Thymus (tissue), 11 donors: ENCODE results near the gene TBL1XR1. TPM values are rescaled to one million over a fixed set of nuclear protein-coding genes. Genes with fewer than 3 reads are reported as not detected.

Source experiments
- DNase-seq, 9 donors: peaks; one replicate each; pipeline ENCODE4 v3.0.0-alpha.2; 2013; ENCODE audit warnings: low spot score in 9 of 9, low read depth in 6 of 9, missing footprints in 1 of 9
- H3K27ac ChIP-seq, 2 donors: one replicate each; pipeline ENCODE4 v1.5.1; 2013; ENCODE audit warnings: control low read depth in 1 of 2, low read depth in 1 of 2, low read length in 1 of 2, mild to moderate bottlenecking in 1 of 2, moderate library complexity in 1 of 2
- H3K27me3 ChIP-seq, 2 donors: one replicate each; pipeline ENCODE4 v1.5.1; 2013; ENCODE audit warnings: low read length in 1 of 2; ENCODE audit not compliant: control insufficient read depth in 2 of 2, insufficient read depth in 1 of 2
- H3K36me3 ChIP-seq, 2 donors: one replicate each; pipeline ENCODE4 v1.5.1; 2013; ENCODE audit warnings: low read length in 1 of 2, mild to moderate bottlenecking in 1 of 2, moderate library complexity in 1 of 2; ENCODE audit not compliant: control insufficient read depth in 2 of 2, insufficient read depth in 2 of 2
- H3K4me1 ChIP-seq, 2 donors: one replicate each; pipeline ENCODE4 v1.5.1; 2013; ENCODE audit warnings: low read length in 2 of 2; ENCODE audit not compliant: control insufficient read depth in 2 of 2, insufficient read depth in 2 of 2
- H3K4me3 ChIP-seq, 2 donors: one replicate each; pipeline ENCODE4 v1.5.1; 2013; ENCODE audit warnings: low read length in 2 of 2, control low read depth in 1 of 2, mild to moderate bottlenecking in 1 of 2
- H3K9me3 ChIP-seq, 2 donors: one replicate each; pipeline ENCODE4 v1.5.1; 2013; ENCODE audit warnings: low read length in 1 of 2, mild to moderate bottlenecking in 1 of 2; ENCODE audit not compliant: control insufficient read depth in 2 of 2, insufficient read depth in 1 of 2
- WGBS: extraction: QIAGEN DNeasy Blood & Tissue Kit; methylation state at CpG from one replicate; pipeline ENCODE4 v1.1.7; 2013; 5-methylcytosine and 5-hydroxymethylcytosine counted together
- polyA plus RNA-seq: library from polyadenylated mRNA; stranded (reverse); fragments of 200-250 nt; gene quantifications from one replicate; pipeline ENCODE4 v1.2.3, GENCODE V29; 2013
- total RNA-seq: library from RNA; stranded (reverse); fragments of 120-200 nt; gene quantifications from one replicate; pipeline ENCODE4 v1.2.4, GENCODE V29; 2013
- donor health status: healthy.

Gene TBL1XR1
- total and polyA plus RNA-seq, 2 donors: 66.5 to 130 TPM

GRCh38 chr3:177085794-177086193 is 111.5 kb downstream of the TBL1XR1 start:
- Histone ChIP-seq H3K27ac (no peak overlapping the region), H3K4me3 (no peak overlapping the region), H3K27me3 (no peaks in the 10 kb centered on the region), H3K4me1 (peaks cover 2 to 5% of the 10 kb centered on the region in 2 donors), H3K9me3 (no peaks in the 10 kb centered on the region), H3K36me3 (peaks cover 0 to 32% of the 10 kb centered on the region in 2 donors)
- DNase-seq: no peak
- WGBS: 73% methylated on average over 2 of the region's 2 CpGs

- Histone ChIP-seq H3K27me3 (no peaks in the 10 kb centered on the region), H3K4me3 (no peak overlapping the region), H3K27ac (no peak overlapping the region), H3K9me3 (no peaks in the 10 kb centered on the region), H3K36me3 (peaks cover 0 to 29% of the 10 kb centered on the region in 2 donors), H3K4me1 (peaks cover 2 to 5% of the 10 kb centered on the region in 2 donors)
- no peak for DNase-seq
- WGBS: 98% methylated on average over 3 of the region's 3 CpGs
Observed at GRCh38 chr3:177084616-177085015, 112.7 kb downstream of the TBL1XR1 start.

GRCh38 chr3:177080122-177080521 is 117.2 kb downstream of the TBL1XR1 start:
- H3K4me3 ChIP-seq: no peak overlapping the region
- no peaks in the 10 kb centered on the region for H3K4me1 ChIP-seq
- no peak for DNase-seq
- WGBS: 95% methylated on average over 1 of the region's 1 CpG
- no peaks in the 10 kb centered on the region for H3K27me3 ChIP-seq
- no peak overlapping the region for H3K27ac ChIP-seq
- H3K9me3 ChIP-seq: no peaks in the 10 kb centered on the region
- H3K36me3 ChIP-seq: peaks cover under 1 to 43% of the 10 kb centered on the region in 2 donors

GRCh38 chr3:177079684-177080083 is 117.6 kb downstream of the TBL1XR1 start:
- WGBS: 98% methylated on average over 1 of the region's 1 CpG
- Histone ChIP-seq H3K27ac (no peak overlapping the region), H3K27me3 (no peaks in the 10 kb centered on the region)

GRCh38 chr3:177071496-177072156 is 125.7 kb downstream of the TBL1XR1 start:
- Histone ChIP-seq H3K27me3 (no peaks in the 10 kb centered on the region), H3K4me3 (no peak overlapping the region), H3K9me3 (no peaks in the 10 kb centered on the region), H3K27ac (no peak overlapping the region), H3K36me3 (peaks cover 4 to 45% of the 10 kb centered on the region in 2 donors), H3K4me1 (peaks cover 9 to 10% of the 10 kb centered on the region in 2 donors)
- DNase-seq: no peak
- WGBS: 96% methylated on average over 4 of the region's 4 CpGs

More at GRCh38 chr3:177079684-177080083, 117.6 kb downstream of the TBL1XR1 start:
- Histone ChIP-seq H3K4me1 (no peaks in the 10 kb centered on the region), H3K9me3 (no peaks in the 10 kb centered on the region), H3K4me3 (no peak overlapping the region), H3K36me3 (peaks cover 4 to 43% of the 10 kb centered on the region in 2 donors)
- no peak for DNase-seq

GRCh38 chr3:177069514-177070329 is 127.6 kb downstream of the TBL1XR1 start:
- Histone ChIP-seq H3K4me3 (no peak overlapping the region), H3K9me3 (no peaks in the 10 kb centered on the region), H3K4me1 (peaks cover 9 to 16% of the 10 kb centered on the region in 2 donors), H3K36me3 (peaks cover 0 to 26% of the 10 kb centered on the region in 2 donors), H3K27me3 (no peaks in the 10 kb centered on the region), H3K27ac (peak overlapping the region in 1 of 2 donors; percentile 45)
- no peak for DNase-seq
- WGBS: 99% methylated on average over 6 of the region's 6 CpGs

- H3K9me3 ChIP-seq: no peaks in the 10 kb centered on the region
- H3K4me3 ChIP-seq: no peak overlapping the region
- 94% methylated on average over 3 of the region's 3 CpGs for WGBS
- H3K4me1 ChIP-seq: peaks cover 9 to 16% of the 10 kb centered on the region in 2 donors
- H3K36me3 ChIP-seq: peaks cover 0 to 18% of the 10 kb centered on the region in 2 donors
- no peaks in the 10 kb centered on the region for H3K27me3 ChIP-seq
- DNase-seq: no peak
- peak overlapping the region in 1 of 2 donors; percentile 45 for H3K27ac ChIP-seq
Observed at GRCh38 chr3:177068967-177069366, 128.3 kb downstream of the TBL1XR1 start.

- 97% methylated on average over 2 of the region's 2 CpGs for WGBS
- Histone ChIP-seq H3K27me3 (no peaks in the 10 kb centered on the region), H3K4me3 (no peak overlapping the region), H3K27ac (no peak overlapping the region), H3K36me3 (peaks cover 0 to 28% of the 10 kb centered on the region in 2 donors), H3K4me1 (peaks cover 9 to 16% of the 10 kb centered on the region in 2 donors), H3K9me3 (no peaks in the 10 kb centered on the region)
- DNase-seq: no peak
Observed at GRCh38 chr3:177066068-177066467, 131.2 kb downstream of the TBL1XR1 start.
